ENCODE data around the gene CTNNA2. TPM values are rescaled to one million over a fixed set of nuclear protein-coding genes. Genes with fewer than 3 reads are reported as not detected.

CTNNA2 gene
- polyA plus RNA-seq, 2 of the 4 experiments (the other 2 are of a cell fraction) = 0.50 to 0.94 TPM

DNA sequence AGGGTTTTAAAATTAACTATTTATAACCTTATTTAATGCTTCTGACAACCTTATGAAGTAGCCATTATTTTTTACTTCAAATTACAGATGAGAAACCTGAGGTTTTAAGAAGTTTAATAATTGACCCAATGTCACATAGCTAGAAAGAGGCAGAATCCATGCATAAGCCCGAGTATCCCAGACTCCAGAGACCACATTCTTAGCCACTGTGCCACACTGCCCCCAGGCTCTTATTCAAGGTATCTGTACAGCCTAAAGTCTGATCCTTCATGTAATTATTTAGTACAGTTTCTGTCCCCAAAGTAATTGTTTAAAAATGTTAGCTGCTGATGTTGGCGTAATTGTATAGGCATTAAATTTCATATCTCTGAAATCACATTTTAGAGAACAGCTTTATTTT is 916.4 kb downstream of the CTNNA2 start:
- ATAC-seq = no peak
- Histone ChIP-seq H3K4me2 (no peak overlapping the region), H3K4me1 (no peaks in the 10 kb centered on the region), H3K27ac (no peak overlapping the region), H3K4me3 (no peak overlapping the region), H3K9me3 (no peaks in the 10 kb centered on the region)
- ChIA-PET CTCF (no interaction called here), POLR2A (no interaction called here)
- no peak for TF ChIP-seq BHLHE40 (IDR thresholded peaks at IDR 0.05; ENCODE audit: low read depth, low read length)
- TF ChIP-seq, protein P1, sequence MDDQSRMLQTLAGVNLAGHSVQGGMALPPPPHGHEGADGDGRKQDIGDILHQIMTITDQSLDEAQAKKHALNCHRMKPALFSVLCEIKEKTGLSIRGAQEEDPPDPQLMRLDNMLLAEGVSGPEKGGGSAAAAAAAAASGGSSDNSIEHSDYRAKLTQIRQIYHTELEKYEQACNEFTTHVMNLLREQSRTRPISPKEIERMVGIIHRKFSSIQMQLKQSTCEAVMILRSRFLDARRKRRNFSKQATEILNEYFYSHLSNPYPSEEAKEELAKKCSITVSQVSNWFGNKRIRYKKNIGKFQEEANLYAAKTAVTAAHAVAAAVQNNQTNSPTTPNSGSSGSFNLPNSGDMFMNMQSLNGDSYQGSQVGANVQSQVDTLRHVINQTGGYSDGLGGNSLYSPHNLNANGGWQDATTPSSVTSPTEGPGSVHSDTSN (IDR thresholded peaks at IDR 0.05) = no peak
- no peak for TF ChIP-seq HMGXB4 (CRISPR knock-in tag; IDR thresholded peaks at IDR 0.05; ENCODE audit: borderline replicate concordance)
- no peak for TF ChIP-seq SREBF2 (IDR thresholded peaks at IDR 0.05)
- TF ChIP-seq HDAC2 (IDR thresholded peaks at IDR 0.05) = no peak
- TF ChIP-seq HEYL (CRISPR knock-in tag; IDR thresholded peaks at IDR 0.05) = no peak
- TF ChIP-seq, protein P2, sequence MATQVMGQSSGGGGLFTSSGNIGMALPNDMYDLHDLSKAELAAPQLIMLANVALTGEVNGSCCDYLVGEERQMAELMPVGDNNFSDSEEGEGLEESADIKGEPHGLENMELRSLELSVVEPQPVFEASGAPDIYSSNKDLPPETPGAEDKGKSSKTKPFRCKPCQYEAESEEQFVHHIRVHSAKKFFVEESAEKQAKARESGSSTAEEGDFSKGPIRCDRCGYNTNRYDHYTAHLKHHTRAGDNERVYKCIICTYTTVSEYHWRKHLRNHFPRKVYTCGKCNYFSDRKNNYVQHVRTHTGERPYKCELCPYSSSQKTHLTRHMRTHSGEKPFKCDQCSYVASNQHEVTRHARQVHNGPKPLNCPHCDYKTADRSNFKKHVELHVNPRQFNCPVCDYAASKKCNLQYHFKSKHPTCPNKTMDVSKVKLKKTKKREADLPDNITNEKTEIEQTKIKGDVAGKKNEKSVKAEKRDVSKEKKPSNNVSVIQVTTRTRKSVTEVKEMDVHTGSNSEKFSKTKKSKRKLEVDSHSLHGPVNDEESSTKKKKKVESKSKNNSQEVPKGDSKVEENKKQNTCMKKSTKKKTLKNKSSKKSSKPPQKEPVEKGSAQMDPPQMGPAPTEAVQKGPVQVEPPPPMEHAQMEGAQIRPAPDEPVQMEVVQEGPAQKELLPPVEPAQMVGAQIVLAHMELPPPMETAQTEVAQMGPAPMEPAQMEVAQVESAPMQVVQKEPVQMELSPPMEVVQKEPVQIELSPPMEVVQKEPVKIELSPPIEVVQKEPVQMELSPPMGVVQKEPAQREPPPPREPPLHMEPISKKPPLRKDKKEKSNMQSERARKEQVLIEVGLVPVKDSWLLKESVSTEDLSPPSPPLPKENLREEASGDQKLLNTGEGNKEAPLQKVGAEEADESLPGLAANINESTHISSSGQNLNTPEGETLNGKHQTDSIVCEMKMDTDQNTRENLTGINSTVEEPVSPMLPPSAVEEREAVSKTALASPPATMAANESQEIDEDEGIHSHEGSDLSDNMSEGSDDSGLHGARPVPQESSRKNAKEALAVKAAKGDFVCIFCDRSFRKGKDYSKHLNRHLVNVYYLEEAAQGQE (IDR thresholded peaks at IDR 0.05) = no peak
- TF ChIP-seq HOXB13 (CRISPR knock-in tag; IDR thresholded peaks at IDR 0.05; ENCODE audit: low read depth) = no peak
- TF ChIP-seq, protein P3, sequence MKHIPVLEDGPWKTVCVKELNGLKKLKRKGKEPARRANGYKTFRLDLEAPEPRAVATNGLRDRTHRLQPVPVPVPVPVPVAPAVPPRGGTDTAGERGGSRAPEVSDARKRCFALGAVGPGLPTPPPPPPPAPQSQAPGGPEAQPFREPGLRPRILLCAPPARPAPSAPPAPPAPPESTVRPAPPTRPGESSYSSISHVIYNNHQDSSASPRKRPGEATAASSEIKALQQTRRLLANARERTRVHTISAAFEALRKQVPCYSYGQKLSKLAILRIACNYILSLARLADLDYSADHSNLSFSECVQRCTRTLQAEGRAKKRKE (CRISPR knock-in tag; IDR thresholded peaks at IDR 0.05; ENCODE audit: low read depth) = no peak
- no peak for TF ChIP-seq NR3C1 (IDR thresholded peaks at IDR 0.05)
- no peak for TF ChIP-seq CHD4 (IDR thresholded peaks at IDR 0.05; ENCODE audit: borderline replicate concordance)
- TF ChIP-seq ZNF302 (CRISPR knock-in tag; IDR thresholded peaks at IDR 0.05) = no peak
- TF ChIP-seq, protein P4, sequence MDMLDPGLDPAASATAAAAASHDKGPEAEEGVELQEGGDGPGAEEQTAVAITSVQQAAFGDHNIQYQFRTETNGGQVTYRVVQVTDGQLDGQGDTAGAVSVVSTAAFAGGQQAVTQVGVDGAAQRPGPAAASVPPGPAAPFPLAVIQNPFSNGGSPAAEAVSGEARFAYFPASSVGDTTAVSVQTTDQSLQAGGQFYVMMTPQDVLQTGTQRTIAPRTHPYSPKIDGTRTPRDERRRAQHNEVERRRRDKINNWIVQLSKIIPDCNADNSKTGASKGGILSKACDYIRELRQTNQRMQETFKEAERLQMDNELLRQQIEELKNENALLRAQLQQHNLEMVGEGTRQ (IDR thresholded peaks at IDR 0.05) = no peak
- no peak for FAIRE-seq
- WGBS (ENCODE audit: missing lambda C conversion rate) = 27% methylated on average over 2 of the region's 2 CpGs
- no peak for DNase-seq (ENCODE audit: low read depth in 1 of 2, low spot score in 1 of 2)

GRCh38 chr2:80437959-80438358 is 925.1 kb downstream of the CTNNA2 start:
- ATAC-seq (no peak), DNase-seq (ENCODE audit: low read depth in 1 of 2, low spot score in 1 of 2) (no peak), FAIRE-seq (no peak)
- H3K4me3 ChIP-seq = no peak overlapping the region
- no peak overlapping the region for H3K4me2 ChIP-seq
- ChIA-PET POLR2A (no interaction called here), CTCF (no interaction called here)
- H3K27ac ChIP-seq = no peak overlapping the region
- WGBS (ENCODE audit: missing lambda C conversion rate) = 56% methylated on average over 5 of the region's 5 CpGs
- H3K9me3 ChIP-seq = no peaks in the 10 kb centered on the region; the same call in 2 of the 3 replicates
- no peaks in the 10 kb centered on the region for H3K4me1 ChIP-seq
- TF ChIP-seq EP300 (IDR thresholded peaks at IDR 0.05) (no peak), BCL3 (IDR thresholded peaks at IDR 0.05) (no peak), CHD2 (IDR thresholded peaks at IDR 0.05; ENCODE audit: low read length, partially characterized antibody) (no peak), PHF8 (IDR thresholded peaks at IDR 0.05; ENCODE audit: borderline replicate concordance, low read depth) (no peak), CBX2 (IDR thresholded peaks at IDR 0.05; ENCODE audit: borderline replicate concordance, low read depth) (no peak), FOSB (CRISPR knock-in tag; IDR thresholded peaks at IDR 0.05) (no peak), ZC3H11A (IDR thresholded peaks at IDR 0.05) (no peak), POLR2AphosphoS2 (conservative IDR thresholded peaks at IDR 0.05; ENCODE audit: low read length) (no peak), HES2 (IDR thresholded peaks at IDR 0.05) (no peak), HMGXB4 (CRISPR knock-in tag; IDR thresholded peaks at IDR 0.05; ENCODE audit: borderline replicate concordance) (no peak), MYC (IDR thresholded peaks at IDR 0.05; ENCODE audit: borderline replicate concordance, low read length) (no peak), CBX8 (IDR thresholded peaks at IDR 0.05) (no peak)
- TF ChIP-seq, protein P3 (CRISPR knock-in tag; IDR thresholded peaks at IDR 0.05; ENCODE audit: low read depth) = no peak

Data from A549 (cell line).